Stimulated activated naive CD4-positive, alpha-beta T cell treated with Interleukin-2 at 50 U/mL for 16 hours (primary cell): Measurements from ENCODE around the gene CHI3L1.

Source experiments
- DNase-seq: peaks from one replicate; lab custom pipeline; 2025; lab: John Stamatoyannopoulos, UW

CHI3L1 gene

GRCh38 chr1:203204756-203205155 is 18.3 kb upstream of the CHI3L1 start:
- DNase-seq, result no peak

GRCh38 chr1:203202431-203203245 is 16.1 kb upstream of the CHI3L1 start:
- no peak for DNase-seq

- DNase-seq, result no peak
Observed at GRCh38 chr1:203201516-203202205, 15.2 kb upstream of the CHI3L1 start.

GRCh38 chr1:203200916-203201315 is 14.4 kb upstream of the CHI3L1 start:
- no peak for DNase-seq

- DNase-seq, result no peak
Observed at GRCh38 chr1:203199816-203200571, 13.5 kb upstream of the CHI3L1 start.

- DNase-seq, result no peak
Observed at GRCh38 chr1:203199481-203199815, 12.9 kb upstream of the CHI3L1 start.

DNA sequence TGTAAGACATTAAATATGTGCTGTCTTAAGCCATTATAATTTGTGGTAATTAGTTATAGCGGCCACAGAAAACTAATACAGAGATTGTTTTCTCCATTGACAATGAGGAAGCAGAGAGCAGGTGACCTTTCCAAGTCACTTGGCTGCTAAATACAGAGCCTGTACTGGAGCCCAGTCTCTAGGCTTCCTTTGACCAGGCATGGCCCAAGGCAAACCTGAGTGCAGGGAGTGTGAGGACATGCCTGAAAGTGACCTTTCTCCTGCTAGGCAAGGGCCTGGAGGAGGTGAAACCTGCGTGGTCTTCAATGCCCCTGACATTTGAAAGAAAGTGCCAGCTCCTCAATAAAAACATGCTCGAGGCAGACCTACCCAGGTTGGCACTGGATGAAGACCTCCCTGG is 12.5 kb upstream of the CHI3L1 start:
- DNase-seq, result no peak

GRCh38 chr1:203197625-203198024 is 11.1 kb upstream of the CHI3L1 start:
- DNase-seq, result no peak

DNA sequence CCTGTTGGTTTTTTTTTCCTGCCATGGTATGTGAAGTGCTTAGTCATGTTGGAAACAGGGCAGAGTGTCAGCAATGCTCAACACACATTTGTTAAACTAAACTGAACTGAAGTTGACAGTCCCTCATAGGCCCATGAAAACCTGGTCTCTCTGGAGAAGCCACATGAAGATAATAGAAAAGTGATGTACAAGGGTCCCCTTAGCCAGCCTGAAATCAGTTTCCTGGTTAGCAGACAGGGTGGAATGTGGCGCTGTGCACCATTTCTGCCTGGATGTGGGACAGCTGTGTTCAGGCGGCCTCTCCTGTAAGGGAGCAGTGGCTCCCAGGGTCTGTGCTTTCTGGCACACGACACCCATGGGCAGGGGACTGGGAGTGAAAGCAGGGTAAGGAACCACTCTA is 9.9 kb upstream of the CHI3L1 start:
- DNase-seq, result no peak

DNA sequence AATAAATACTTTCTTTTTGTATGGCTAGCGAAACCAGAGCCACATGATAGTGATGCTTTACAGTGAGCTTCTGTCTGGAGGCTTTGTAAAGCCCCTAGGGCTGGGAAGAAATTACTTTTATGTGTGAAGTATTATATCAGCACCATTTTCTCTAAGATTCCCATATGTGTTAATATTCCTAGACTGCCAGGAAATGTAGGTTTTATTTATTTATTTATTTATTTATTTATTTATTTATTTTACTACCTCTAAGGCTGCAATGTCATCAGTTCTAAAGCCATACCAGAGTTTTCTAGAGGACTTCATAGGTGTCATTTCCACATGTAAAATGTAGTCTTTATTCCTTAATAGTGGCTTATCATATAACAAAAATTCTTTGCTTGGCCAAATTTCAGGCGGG is 4.4 kb upstream of the CHI3L1 start:
- DNase-seq, result no peak

DNA sequence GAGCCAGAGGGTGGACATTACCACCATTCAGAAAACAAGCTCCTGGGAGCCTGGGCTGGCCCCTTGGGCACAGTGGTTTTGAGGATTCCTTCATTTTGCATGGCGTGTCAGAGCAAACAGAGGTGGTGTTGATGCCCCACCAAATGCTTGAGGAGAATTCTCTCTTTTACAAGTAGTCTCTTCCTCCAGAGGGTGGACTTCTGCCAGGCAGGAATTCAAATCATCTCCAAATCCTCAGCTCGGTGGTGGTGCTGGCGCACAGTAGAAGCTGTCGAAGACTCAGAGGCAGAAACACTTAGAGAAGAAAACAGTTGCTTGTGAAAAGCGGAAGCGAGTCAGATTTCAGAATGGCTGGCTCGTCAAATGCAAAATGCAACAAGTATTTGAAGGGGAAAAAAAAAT is 3.4 kb upstream of the CHI3L1 start:
- DNase-seq, result no peak

DNA sequence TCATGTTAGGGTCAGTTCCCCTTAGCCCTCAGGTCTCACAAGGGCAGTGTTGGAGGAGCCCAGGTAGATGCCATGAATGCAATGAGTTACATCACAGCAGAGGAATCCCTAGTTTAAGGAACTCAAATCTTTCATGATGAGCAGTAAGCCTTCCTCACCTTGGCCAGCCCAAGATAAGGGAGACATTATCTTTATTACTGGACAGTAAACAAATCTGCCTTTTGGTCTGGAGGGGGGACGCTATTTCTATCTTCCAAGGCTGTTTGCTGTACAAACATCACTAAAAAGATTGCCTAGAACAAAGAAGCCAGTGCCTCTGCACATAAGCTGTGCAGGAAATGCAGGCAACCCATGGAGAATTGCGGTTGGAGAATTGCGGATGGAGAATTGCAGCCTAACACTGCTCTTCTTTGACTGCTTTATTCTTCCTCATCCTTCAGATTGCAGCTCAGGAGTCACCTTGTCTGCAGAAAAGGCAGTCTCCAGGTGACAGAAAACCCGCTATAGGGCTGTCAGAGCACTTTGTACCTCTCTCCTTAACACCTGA is 2.3 kb upstream of the CHI3L1 start:
- DNase-seq, result no peak

GRCh38 chr1:203187689-203188264 is 1.3 kb upstream of the CHI3L1 start:
- DNase-seq, result no peak

DNA sequence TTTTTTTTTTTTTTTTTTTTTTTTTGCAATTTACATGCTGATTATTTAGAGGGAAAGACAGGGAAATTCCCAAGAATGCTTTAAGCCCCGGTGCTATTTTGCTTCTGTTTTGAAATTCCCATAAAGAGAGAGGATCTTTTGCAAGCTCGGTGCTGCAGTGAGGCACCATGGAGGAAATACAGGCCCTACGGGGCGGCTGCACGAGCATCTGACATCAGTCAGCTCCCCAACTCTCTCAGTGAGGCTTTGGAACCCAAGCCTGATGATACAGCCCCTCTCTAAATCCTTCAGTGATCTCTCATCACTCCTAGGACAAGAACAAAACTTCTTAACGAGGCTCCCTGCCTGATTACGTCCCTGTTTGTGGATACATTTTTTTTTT is 791 bp upstream of the CHI3L1 start:
- no peak for DNase-seq

DNA sequence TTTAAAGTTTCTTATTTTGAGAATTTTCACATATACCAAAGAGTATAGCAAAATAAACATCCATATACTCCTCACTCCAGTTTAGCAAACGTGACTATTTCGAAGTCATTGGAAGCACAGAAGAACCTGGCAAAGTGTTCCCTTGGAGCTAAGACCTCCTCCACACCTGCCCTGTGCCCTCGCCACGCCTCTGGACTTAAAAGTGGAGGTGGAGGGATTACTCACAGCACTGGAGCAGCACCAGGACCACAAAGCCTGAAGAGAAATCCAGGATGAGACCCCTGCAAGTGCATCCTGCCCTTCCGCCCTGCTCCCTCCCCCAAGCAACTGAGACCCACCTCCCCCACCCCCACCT is 436 bp downstream of the CHI3L1 start:
- DNase-seq, result no peak

- no peak for DNase-seq
Observed at GRCh38 chr1:203185585-203185984, 919 bp downstream of the CHI3L1 start.

DNA sequence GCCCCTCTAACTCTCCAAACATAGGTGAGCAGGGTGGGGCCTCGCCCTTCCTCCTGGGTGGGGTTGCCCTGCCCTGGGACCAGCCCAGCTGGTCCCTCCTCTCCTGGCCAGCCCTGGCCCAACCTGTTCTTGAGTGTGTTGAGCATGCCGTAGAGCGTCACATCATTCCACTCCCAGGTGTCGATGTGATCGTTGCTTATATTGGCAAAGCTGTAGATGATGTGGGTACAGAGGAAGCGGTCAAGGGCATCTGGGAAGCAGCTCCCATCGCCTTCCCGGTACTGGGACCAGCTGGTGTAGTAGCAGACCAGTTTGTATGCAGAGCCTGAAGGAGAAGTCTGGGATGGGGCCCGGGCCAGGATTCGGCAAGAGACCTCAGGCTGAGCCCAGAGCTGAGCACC is 1.4 kb downstream of the CHI3L1 start:
- DNase-seq, result no peak

- DNase-seq, result no peak
Observed at GRCh38 chr1:203184467-203184866, 2.0 kb downstream of the CHI3L1 start.

DNA sequence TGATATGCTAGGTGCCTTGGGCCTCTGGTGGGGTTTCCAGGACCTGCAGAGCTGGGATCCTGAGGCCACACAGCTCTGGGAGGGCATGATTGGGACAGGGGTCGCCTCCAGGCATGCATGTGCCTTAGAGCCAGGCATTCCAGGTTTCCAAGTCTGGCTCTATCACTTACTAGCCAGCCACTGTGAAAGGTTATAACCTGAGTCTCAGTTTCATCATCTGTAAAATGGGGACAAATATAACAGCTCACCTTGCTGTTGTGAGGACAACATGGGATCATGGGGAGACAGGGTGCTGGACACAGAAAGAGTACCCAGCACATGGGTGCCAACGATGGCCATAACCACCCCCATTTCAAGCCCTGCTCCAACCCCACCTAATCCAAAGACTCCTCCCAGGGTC is 2.7 kb downstream of the CHI3L1 start:
- no peak for DNase-seq

GRCh38 chr1:203182387-203182953 is 4.0 kb downstream of the CHI3L1 start:
- DNase-seq, result no peak

DNA sequence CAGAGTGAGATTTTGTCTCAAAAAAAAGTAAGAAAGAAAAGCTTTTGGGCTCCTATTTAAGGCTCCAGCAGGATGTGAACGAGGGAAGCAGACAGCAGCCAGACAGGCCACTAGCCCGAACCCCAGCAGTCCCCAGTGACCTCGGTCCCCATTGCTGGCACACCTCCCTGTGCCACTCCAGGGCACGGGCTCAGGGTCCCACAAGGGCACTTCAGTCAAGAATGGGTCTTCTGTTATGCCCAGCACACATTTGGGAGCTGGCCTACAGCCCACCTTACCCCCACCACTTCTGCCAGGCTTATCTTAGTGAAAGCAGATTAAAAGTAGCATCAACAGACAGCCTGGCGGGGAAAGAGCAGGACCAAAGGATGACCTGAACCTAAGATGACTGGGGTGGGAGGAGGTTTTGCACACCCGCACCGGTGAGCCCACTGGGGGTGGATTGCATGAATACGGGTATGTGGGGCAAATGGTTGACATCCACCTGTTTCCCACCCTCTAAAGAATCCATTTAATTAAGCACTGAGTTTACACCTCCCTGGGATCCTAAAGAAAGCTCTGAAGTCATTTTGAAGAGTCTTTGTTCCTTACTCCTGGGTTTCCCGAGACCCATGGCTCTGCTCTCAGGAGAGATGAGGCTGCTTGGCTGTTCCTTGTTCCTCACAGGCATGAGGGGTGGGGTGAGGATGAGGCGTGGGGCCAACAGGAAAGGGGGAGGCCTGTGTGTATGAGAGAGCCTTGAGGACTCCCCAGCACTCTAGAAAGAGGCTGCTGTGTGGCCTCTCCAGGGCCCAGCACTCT is 4.7 kb downstream of the CHI3L1 start:
- DNase-seq, result no peak
